Endothelial cell of umbilical vein (primary cell): ENCODE results near the gene SUPT16H. TPM values are rescaled to one million over a fixed set of nuclear protein-coding genes. Genes with fewer than 3 reads are reported as not detected.

Experiments
- BruUV-seq: library from RNA; stranded (reverse); fragments of 400-500 nt; replicated peaks from 2 replicates; lab custom pipeline; 2021; lab: Mats Ljungman, UMichigan
- CTCF ChIA-PET: fragments of 300-600, 350-600 bp; sonication (Branson Sonifier 250); formaldehyde crosslinking; loops from one replicate; lab custom pipeline; 2021; ENCODE audit warnings: antibody characterized with exemption, inconsistent platforms; lab: Charles Lee
- POLR2A ChIA-PET: fragments of 300-600, 350-600 bp; sonication (Branson Sonifier 250); formaldehyde crosslinking; loops from one replicate; lab custom pipeline; 2021; ENCODE audit warnings: antibody characterized with exemption, inconsistent platforms; lab: Charles Lee
- DNase-seq: peaks from one replicate; pipeline ENCODE4 v3.0.0-alpha.2; 2011; ENCODE audit warnings: low read depth, low spot score
- FAIRE-seq: peaks from 2 replicates; lab custom pipeline; 2011; peaks lifted over from hg19 to GRCh38; lab: Jason Lieb, UNC
- H2AFZ ChIP-seq: 2 replicates; pipeline ENCODE4 v1.6.0; 2012; ENCODE audit warnings: low read depth, low read length, control low read depth, inconsistent platforms
- H3K27ac ChIP-seq: 2 replicates; pipeline ENCODE4 v1.5.1; 2011; ENCODE audit warnings: low read depth, mild to moderate bottlenecking, control low read depth, low read length, moderate library complexity; ENCODE audit not compliant: insufficient read depth
- H3K27me3 ChIP-seq, 2 experiments: 2 replicates each; pipeline versions ENCODE4 v1.6.0 to v1.6.1; 2011; ENCODE audit warnings: low read length in 2 of 2, mixed read lengths in 1 of 2; ENCODE audit not compliant: control insufficient read depth in 2 of 2, insufficient read depth in 2 of 2
- H3K36me3 ChIP-seq, 2 experiments: 2 replicates in 1 of 2; 3 replicates in 1 of 2; pipeline ENCODE4 v1.5.1; 2011; ENCODE audit warnings: low read length in 2 of 2, mild to moderate bottlenecking in 1 of 2, moderate library complexity in 1 of 2; ENCODE audit not compliant: control insufficient read depth in 2 of 2, insufficient read depth in 2 of 2; ENCODE audit errors: extremely low read depth in 1 of 2
- H3K4me1 ChIP-seq: 3 replicates; pipeline ENCODE4 v1.5.1; 2011; ENCODE audit warnings: mild to moderate bottlenecking, low read length; ENCODE audit not compliant: control insufficient read depth, insufficient read depth; ENCODE audit errors: extremely low read depth
- H3K4me2 ChIP-seq: 2 replicates; pipeline ENCODE4 v1.6.1; 2011; ENCODE audit warnings: low read length, control low read depth, mixed read lengths; ENCODE audit not compliant: insufficient read depth
- H3K4me3 ChIP-seq, 3 experiments: fragments of 200-600 bp in 1 of 3; sonication (generic), shearing (Covaris generic) in 1 of 3; replicated peaks in 1 of 3; 2 replicates each; pipeline ENCODE4 v1.5.1; 2011 to 2016; ENCODE audit warnings: control low read depth in 3 of 3, low read length in 3 of 3, mild to moderate bottlenecking in 2 of 3, inconsistent platforms in 1 of 3, low read depth in 1 of 3, moderate library complexity in 1 of 3; ENCODE audit not compliant: insufficient read depth in 1 of 3
- H3K79me2 ChIP-seq: 2 replicates; pipeline ENCODE4 v1.6.0; 2012; ENCODE audit warnings: low read length, inconsistent platforms; ENCODE audit not compliant: control insufficient read depth, insufficient read depth
- H3K9ac ChIP-seq: replicated peaks from 2 replicates; pipeline ENCODE3; 2011; ENCODE audit warnings: low read length, control low read depth; ENCODE audit not compliant: insufficient read depth; ENCODE audit errors: extremely low read depth
- H3K9me1 ChIP-seq: replicated peaks from 3 replicates; pipeline ENCODE4 v1.6.0; 2011; ENCODE audit warnings: mild to moderate bottlenecking, low read length; ENCODE audit not compliant: control insufficient read depth, insufficient read depth; ENCODE audit errors: extremely low read depth
- H3K9me3 ChIP-seq: replicated peaks from 2 replicates; pipeline ENCODE4 v1.5.1; 2012; ENCODE audit warnings: low read length, inconsistent platforms; ENCODE audit not compliant: control insufficient read depth, insufficient read depth
- H4K20me1 ChIP-seq: replicated peaks from 2 replicates; pipeline ENCODE3; 2011; ENCODE audit warnings: mild to moderate bottlenecking, low read length; ENCODE audit not compliant: control insufficient read depth, insufficient read depth; ENCODE audit errors: extremely low read depth
- CTCF ChIP-seq, 2 donors: IDR thresholded peaks; 1 replicate in 1 of 2; 2 replicates in 1 of 2; pipeline ENCODE4 v1.5.1; 2011; ENCODE audit warnings: low read length in 2 of 2, mild to moderate bottlenecking in 2 of 2, moderate library complexity in 2 of 2, control low read depth in 1 of 2, inconsistent platforms in 1 of 2, low read depth in 1 of 2; ENCODE audit not compliant: insufficient read depth in 1 of 2; ENCODE audit errors: extremely low read depth in 1 of 2
- EZH2 ChIP-seq: IDR thresholded peaks from 2 replicates; pipeline ENCODE4 v1.6.1; 2012; ENCODE audit warnings: borderline replicate concordance, low read depth, mild to moderate bottlenecking, moderate library complexity, low read length, inconsistent platforms; ENCODE audit not compliant: severe bottlenecking
- FOS ChIP-seq: IDR thresholded peaks from 2 replicates; pipeline ENCODE4 v1.6.1; 2011; ENCODE audit warnings: mild to moderate bottlenecking, low read length, moderate library complexity, borderline replicate concordance; ENCODE audit not compliant: insufficient read depth
- GATA2 ChIP-seq: IDR thresholded peaks from 2 replicates; pipeline ENCODE4 v1.7.0; 2011; ENCODE audit warnings: low read depth, mild to moderate bottlenecking, moderate library complexity, mixed read lengths, low read length; ENCODE audit not compliant: insufficient read length, insufficient read depth
- JUN ChIP-seq: IDR thresholded peaks from 2 replicates; pipeline ENCODE4 v1.6.1; 2011; ENCODE audit warnings: borderline replicate concordance, low read depth; ENCODE audit not compliant: insufficient read length, insufficient read depth
- MAX ChIP-seq: IDR thresholded peaks from 2 replicates; pipeline ENCODE4 v1.6.1; 2011; ENCODE audit not compliant: insufficient read depth, insufficient read length
- MYC ChIP-seq: IDR thresholded peaks from one replicate; pipeline ENCODE4 v1.6.1; 2011; ENCODE audit warnings: mild to moderate bottlenecking, low read depth, low read length
- POLR2A ChIP-seq: IDR thresholded peaks from 2 replicates; pipeline ENCODE4 v1.6.1; 2012; ENCODE audit warnings: low read depth, mild to moderate bottlenecking, control low read depth, low read length
- POLR2AphosphoS5 ChIP-seq: IDR thresholded peaks from 2 replicates; pipeline ENCODE4 v1.6.1; 2012; ENCODE audit warnings: low read depth, mild to moderate bottlenecking, control low read depth, low read length, moderate library complexity; ENCODE audit not compliant: insufficient read depth
- dilution Hi-C: fragments of 300-500 bp; cut with MboI; formaldehyde crosslinking; loops from one replicate; pipeline ENCODE4 v1.15.0; 2019; ENCODE audit warnings: low sequenced_read_pairs; ENCODE audit not compliant: extremely low pct_ligation_motif_present
- intact Hi-C: fragments of 100-400 bp; cut with micrococcal nuclease; formaldehyde crosslinking; loops from one replicate; pipeline ENCODE4 v1.10.0; 2022
- polyA plus RNA-seq, 4 experiments: library from polyadenylated mRNA; depleted of rRNA in 3 of 4; stranded (reverse) in 3 of 4; unstranded in 1 of 4; fragments of >200 nt; gene quantifications; 2 replicates each; pipeline versions ENCODE4 v1.2.1 to v1.2.3, GENCODE V29; 2011 to 2012; ENCODE audit warnings: missing spikeins in 1 of 4
- total RNA-seq: library from RNA; stranded (reverse); gene quantifications from 2 replicates; pipeline ENCODE4 v1.2.3, GENCODE V29; 2021

SUPT16H gene
- total and polyA plus RNA-seq, 2 donors (not counting 3 experiments of a cell fraction or from before 2014, with no cell fraction given): 53.1 to 100 TPM

GRCh38 chr14:21347201-21347600 is 36.6 kb downstream of the SUPT16H start:
- dilution Hi-C loops: no loop called here
- intact Hi-C loops: no loop called here

More at GRCh38 chr14:21347201-21347600, 36.6 kb downstream of the SUPT16H start:
- peaks cover 3 to 8% of the 10 kb centered on the region in 2 experiments for H3K36me3 ChIP-seq
- TF ChIP-seq MAX: no peak
- no peak for TF ChIP-seq JUN
- no peak for TF ChIP-seq EZH2
- TF ChIP-seq POLR2A: no peak
- no peak for TF ChIP-seq MYC
- TF ChIP-seq POLR2AphosphoS5: no peak
- TF ChIP-seq GATA2: no peak
- no peak for TF ChIP-seq CTCF (IDR thresholded peaks at IDR 0.05; ENCODE audit: extremely low read depth in 1 of 2, insufficient read depth in 1 of 2, low read depth in 1 of 2, low read length in 2 of 2)
- TF ChIP-seq FOS: no peak
- DNase-seq (no peak), FAIRE-seq (no peak)
- no peaks in the 10 kb centered on the region for H3K9me3 ChIP-seq
- H3K4me1 ChIP-seq: no peaks in the 10 kb centered on the region
- ChIA-PET CTCF (interaction anchor here (1.0 to 1.8 kb wide), 4 partner anchors 10 to 50 kb away, joined by 3 to 5 read pairs (median 4); no protein-coding TSS in a partner anchor), POLR2A (no interaction called here)
- peaks cover 0 to 9% of the 10 kb centered on the region in 2 experiments for H3K27me3 ChIP-seq
- H3K27ac ChIP-seq: no peak overlapping the region
- H3K79me2 ChIP-seq: no peaks in the 10 kb centered on the region
- H3K4me3 ChIP-seq: no peak overlapping the region
- H4K20me1 ChIP-seq: no peaks in the 10 kb centered on the region
- H3K9me1 ChIP-seq: no peaks in the 10 kb centered on the region
- H3K9ac ChIP-seq: no peak overlapping the region
- no peak overlapping the region for H2AFZ ChIP-seq
- no TSS peak for BruUV-seq
- H3K4me2 ChIP-seq: no peak overlapping the region
